Keratinocyte (primary cell): ENCODE measurements around the gene TLX2. TPM values are rescaled to one million over a fixed set of nuclear protein-coding genes. Genes with fewer than 3 reads are reported as not detected.

Source experiments
- DNase-seq: peaks from one replicate; pipeline ENCODE4 v3.0.0-alpha.2; 2011; ENCODE audit warnings: low read depth, missing footprints, low spot score
- FAIRE-seq: peaks from 2 replicates; lab custom pipeline; 2011; peaks lifted over from hg19 to GRCh38; lab: Jason Lieb, UNC
- H2AFZ ChIP-seq: 2 replicates; pipeline ENCODE4 v1.6.0; 2012; ENCODE audit warnings: low read length, control low read depth, inconsistent platforms; ENCODE audit not compliant: control insufficient read depth
- H3K27ac ChIP-seq: 2 replicates; pipeline ENCODE4 v1.5.1; 2011; ENCODE audit warnings: low read length; ENCODE audit not compliant: control insufficient read depth, insufficient read depth
- H3K27me3 ChIP-seq: 3 replicates; pipeline ENCODE4 v1.6.0; 2011; ENCODE audit warnings: low read length; ENCODE audit not compliant: control insufficient read depth, insufficient read depth; ENCODE audit errors: extremely low read depth
- H3K36me3 ChIP-seq, 2 experiments: 2 replicates in 1 of 2; 3 replicates in 1 of 2; pipeline ENCODE4 v1.5.1; 2011; ENCODE audit warnings: low read length in 2 of 2, mild to moderate bottlenecking in 1 of 2; ENCODE audit not compliant: control insufficient read depth in 2 of 2, insufficient read depth in 2 of 2; ENCODE audit errors: extremely low read depth in 1 of 2
- H3K4me1 ChIP-seq: 3 replicates; pipeline ENCODE4 v1.5.1; 2011; ENCODE audit warnings: low read length; ENCODE audit not compliant: control insufficient read depth, insufficient read depth; ENCODE audit errors: extremely low read depth
- H3K4me2 ChIP-seq: 3 replicates; pipeline ENCODE4 v1.6.0; 2011; ENCODE audit warnings: low read depth, low read length; ENCODE audit not compliant: control insufficient read depth, insufficient read depth; ENCODE audit errors: extremely low read depth
- H3K4me3 ChIP-seq, 3 experiments: fragments of 200-600 bp in 1 of 3; sonication (generic) in 1 of 3; 2 replicates in 2 of 3; 3 replicates in 1 of 3; pipeline ENCODE4 v1.5.1; 2011 to 2016; ENCODE audit warnings: low read length in 3 of 3, mild to moderate bottlenecking in 3 of 3, control low read depth in 2 of 3, inconsistent platforms in 1 of 3, low read depth in 1 of 3, mixed read lengths in 1 of 3, mixed run types in 1 of 3, moderate library complexity in 1 of 3; ENCODE audit not compliant: control insufficient read depth in 2 of 3, insufficient read depth in 2 of 3; ENCODE audit errors: extremely low read depth in 1 of 3
- H3K79me2 ChIP-seq: 2 replicates; pipeline ENCODE4 v1.6.0; 2012; ENCODE audit warnings: low read length; ENCODE audit not compliant: control insufficient read depth, insufficient read depth
- H3K9ac ChIP-seq: 3 replicates; pipeline ENCODE4 v1.6.0; 2011; ENCODE audit warnings: low read length; ENCODE audit not compliant: control insufficient read depth, insufficient read depth; ENCODE audit errors: extremely low read depth
- H3K9me1 ChIP-seq: 3 replicates; pipeline ENCODE4 v1.6.0; 2011; ENCODE audit warnings: low read length; ENCODE audit not compliant: control insufficient read depth, insufficient read depth; ENCODE audit errors: extremely low read depth
- H3K9me3 ChIP-seq: 2 replicates; pipeline ENCODE4 v1.5.1; 2012; ENCODE audit warnings: low read depth, low read length; ENCODE audit not compliant: control insufficient read depth
- H4K20me1 ChIP-seq: 3 replicates; pipeline ENCODE4 v1.6.0; 2011; ENCODE audit warnings: low read length; ENCODE audit not compliant: control insufficient read depth, insufficient read depth; ENCODE audit errors: extremely low read depth
- EZH2 ChIP-seq: IDR thresholded peaks from one replicate; pipeline ENCODE4 v1.6.1; 2012; ENCODE audit warnings: inconsistent platforms, mild to moderate bottlenecking, low read length, moderate library complexity
- dilution Hi-C: fragments of 300-500 bp; cut with MboI; formaldehyde crosslinking; loops from one replicate; pipeline ENCODE4 v1.7.0; 2020; ENCODE audit warnings: low sequenced_read_pairs; ENCODE audit not compliant: extremely low pct_ligation_motif_present
- polyA plus RNA-seq, 5 experiments: library from polyadenylated mRNA; depleted of rRNA in 3 of 5; stranded (reverse) in 3 of 5; stranded (forward) in 1 of 5; unstranded in 1 of 5; fragments of >200 nt; gene quantifications; 1 replicate in 1 of 5; 2 replicates in 3 of 5; 3 replicates in 1 of 5; pipeline versions ENCODE4 v1.2.1 to v1.2.3, GENCODE V29; 2011 to 2012; ENCODE audit warnings: missing spikeins in 2 of 5, low read depth in 1 of 5, low replicate concordance in 1 of 5
- TF ChIP-seq, protein P1 (sequence below), 3 experiments: IDR thresholded peaks in 1 of 3; conservative IDR thresholded peaks in 1 of 3; optimal IDR thresholded peaks in 1 of 3; 2 replicates in 2 of 3; 3 replicates in 1 of 3; pipeline versions ENCODE3 to v1.5.1; 2011; ENCODE audit warnings: low read length in 3 of 3, mild to moderate bottlenecking in 3 of 3, moderate library complexity in 2 of 3, control low read depth in 1 of 3, inconsistent platforms in 1 of 3; ENCODE audit not compliant: insufficient read depth in 2 of 3; ENCODE audit errors: extremely low read depth in 1 of 3

Gene TLX2
- polyA plus RNA-seq, 1 donor (not counting 4 experiments of a cell fraction or from before 2014, with no cell fraction given): not detected

GRCh38 chr2:74499940-74500577, 14.2 kb upstream of the TLX2 start:
- no peak overlapping the region for H3K9ac ChIP-seq

GRCh38 chr2:74500578-74500946, 13.7 kb upstream of the TLX2 start:
- Histone ChIP-seq H3K9ac (no peak overlapping the region), H3K79me2 (peaks cover 3% of the 10 kb centered on the region), H3K9me1 (no peaks in the 10 kb centered on the region), H3K4me3 (no peak overlapping the region), H4K20me1 (no peaks in the 10 kb centered on the region), H3K4me1 (peaks cover 33% of the 10 kb centered on the region), H3K36me3 (peaks cover 5 to 10% of the 10 kb centered on the region in 2 experiments), H3K9me3 (no peaks in the 10 kb centered on the region), H3K27me3 (peaks cover 41% of the 10 kb centered on the region), H2AFZ (no peak overlapping the region), H3K4me2 (no peak overlapping the region), H3K27ac (no peak overlapping the region)
- dilution Hi-C loops: no loop called here
- TF ChIP-seq, protein P1, sequence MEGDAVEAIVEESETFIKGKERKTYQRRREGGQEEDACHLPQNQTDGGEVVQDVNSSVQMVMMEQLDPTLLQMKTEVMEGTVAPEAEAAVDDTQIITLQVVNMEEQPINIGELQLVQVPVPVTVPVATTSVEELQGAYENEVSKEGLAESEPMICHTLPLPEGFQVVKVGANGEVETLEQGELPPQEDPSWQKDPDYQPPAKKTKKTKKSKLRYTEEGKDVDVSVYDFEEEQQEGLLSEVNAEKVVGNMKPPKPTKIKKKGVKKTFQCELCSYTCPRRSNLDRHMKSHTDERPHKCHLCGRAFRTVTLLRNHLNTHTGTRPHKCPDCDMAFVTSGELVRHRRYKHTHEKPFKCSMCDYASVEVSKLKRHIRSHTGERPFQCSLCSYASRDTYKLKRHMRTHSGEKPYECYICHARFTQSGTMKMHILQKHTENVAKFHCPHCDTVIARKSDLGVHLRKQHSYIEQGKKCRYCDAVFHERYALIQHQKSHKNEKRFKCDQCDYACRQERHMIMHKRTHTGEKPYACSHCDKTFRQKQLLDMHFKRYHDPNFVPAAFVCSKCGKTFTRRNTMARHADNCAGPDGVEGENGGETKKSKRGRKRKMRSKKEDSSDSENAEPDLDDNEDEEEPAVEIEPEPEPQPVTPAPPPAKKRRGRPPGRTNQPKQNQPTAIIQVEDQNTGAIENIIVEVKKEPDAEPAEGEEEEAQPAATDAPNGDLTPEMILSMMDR (optimal IDR thresholded peaks at IDR 0.05 in 1 of 3, IDR thresholded peaks at IDR 0.05 in 1 of 3, conservative IDR thresholded peaks at IDR 0.05 in 1 of 3; ENCODE audit: extremely low read depth in 1 of 3, insufficient read depth in 2 of 3, low read length in 3 of 3): no peak
- no peak for TF ChIP-seq EZH2
- FAIRE-seq: no peak
- no peak for DNase-seq

More at GRCh38 chr2:74499940-74500577, 14.2 kb upstream of the TLX2 start:
- peaks cover 41% of the 10 kb centered on the region for H3K27me3 ChIP-seq
- H3K4me2 ChIP-seq: no peak overlapping the region
- dilution Hi-C loops: no loop called here
- FAIRE-seq: no peak
- H3K9me1 ChIP-seq: no peaks in the 10 kb centered on the region
- DNase-seq: no peak
- H3K4me1 ChIP-seq: peaks cover 33% of the 10 kb centered on the region
- H3K4me3 ChIP-seq: no peak overlapping the region
- TF ChIP-seq, protein P1 (optimal IDR thresholded peaks at IDR 0.05 in 1 of 3, IDR thresholded peaks at IDR 0.05 in 1 of 3, conservative IDR thresholded peaks at IDR 0.05 in 1 of 3; ENCODE audit: extremely low read depth in 1 of 3, insufficient read depth in 2 of 3, low read length in 3 of 3): no peak
- TF ChIP-seq EZH2: no peak
- H3K9me3 ChIP-seq: no peaks in the 10 kb centered on the region
- H4K20me1 ChIP-seq: no peaks in the 10 kb centered on the region
- H3K79me2 ChIP-seq: no peaks in the 10 kb centered on the region
- no peak overlapping the region for H3K27ac ChIP-seq
- H2AFZ ChIP-seq: no peak overlapping the region
- H3K36me3 ChIP-seq: peaks cover 3 to 5% of the 10 kb centered on the region in 2 experiments
